ENCODE results near the gene FAM168A.

Gene FAM168A

GRCh38 chr11:73384531-73384871 is 213.4 kb downstream of the FAM168A start:
- DNase-seq = no peak

DNA sequence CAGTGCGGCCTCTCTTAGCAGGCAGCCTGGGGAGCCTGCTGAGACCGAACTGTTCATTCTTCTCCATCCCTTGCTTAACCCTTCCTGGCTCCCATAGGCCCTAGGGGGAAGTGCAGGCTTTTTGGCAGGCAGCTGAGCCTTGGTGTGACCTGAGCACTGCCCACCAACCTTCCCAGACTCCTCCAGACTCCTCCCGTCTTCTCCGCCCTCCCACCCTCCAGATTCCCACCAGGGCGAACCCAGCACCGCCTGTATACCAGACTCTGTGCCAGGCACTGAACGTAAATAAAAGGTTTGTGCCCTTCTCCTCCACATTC is 213.8 kb downstream of the FAM168A start:
- DNase-seq = no peak

DNA sequence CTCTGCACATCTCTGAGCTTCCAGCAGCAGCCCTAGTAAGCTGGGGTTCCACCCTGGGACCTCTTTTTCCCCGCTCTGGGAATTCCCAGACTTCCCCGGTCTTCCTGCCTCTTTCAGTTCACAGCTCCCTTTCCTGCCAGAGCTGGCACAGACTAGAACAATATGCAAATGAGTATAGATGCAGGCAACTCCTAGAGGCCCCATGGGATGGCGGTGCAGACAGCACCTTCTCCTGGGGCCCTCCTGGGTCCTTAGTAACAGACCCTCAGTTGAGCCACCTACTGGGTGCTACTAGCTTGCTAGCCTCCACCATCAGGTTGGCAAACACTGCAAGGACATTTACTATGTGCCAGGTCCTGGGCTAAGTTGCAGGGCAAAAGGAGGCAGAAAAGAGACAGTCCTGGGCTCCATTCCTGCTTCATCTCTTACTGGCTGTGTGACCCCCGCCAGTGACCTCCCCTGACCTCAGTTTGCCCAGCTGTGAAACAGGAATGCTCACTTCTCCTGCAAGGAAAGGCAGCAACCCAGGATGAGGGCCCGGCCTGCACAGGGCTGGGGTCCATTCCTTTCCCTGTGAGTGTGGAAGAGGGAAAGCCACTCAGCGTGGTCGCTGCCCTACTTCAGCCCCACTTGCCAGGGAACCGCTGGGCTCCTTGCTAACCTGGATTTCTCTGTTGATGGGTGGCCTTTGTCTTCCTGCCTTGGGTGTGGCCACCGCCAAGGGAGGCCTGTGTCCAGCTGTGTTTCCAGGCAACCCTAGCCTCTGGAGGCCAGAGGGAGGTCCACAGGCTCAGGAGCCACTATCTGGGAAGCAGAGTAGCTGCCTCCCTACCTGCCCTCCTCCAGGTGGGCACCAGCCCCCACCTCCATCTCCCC is 214.4 kb downstream of the FAM168A start:
- no peak for DNase-seq

GRCh38 chr11:73382747-73383146 is 215.2 kb downstream of the FAM168A start:
- DNase-seq = no peak

- DNase-seq = no peak
Observed at GRCh38 chr11:73382183-73382582, 215.7 kb downstream of the FAM168A start.

GRCh38 chr11:73381589-73381988 is 216.3 kb downstream of the FAM168A start:
- no peak for DNase-seq

GRCh38 chr11:73380897-73381410 is 217.0 kb downstream of the FAM168A start:
- DNase-seq = no peak

DNA sequence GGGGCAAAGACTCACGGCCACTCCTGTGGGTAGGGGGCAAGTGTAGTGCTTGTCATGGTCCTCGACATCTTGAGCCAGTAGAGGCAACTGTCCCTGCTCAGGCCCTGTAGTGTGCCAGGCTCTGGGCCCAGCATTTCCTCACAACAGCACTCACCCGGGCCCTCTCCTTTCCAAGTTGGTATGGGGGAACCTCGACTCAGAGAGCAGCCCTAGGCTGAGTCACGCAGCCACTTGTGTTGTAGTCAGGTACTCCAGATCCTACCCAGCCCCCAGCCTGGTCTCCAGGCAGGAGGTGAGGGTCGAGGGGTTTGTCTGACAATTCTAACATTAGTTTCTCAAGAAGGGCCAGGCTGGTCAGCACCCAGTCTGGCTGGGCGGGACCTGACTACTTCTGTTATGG is 217.6 kb downstream of the FAM168A start:
- no peak for DNase-seq

DNA sequence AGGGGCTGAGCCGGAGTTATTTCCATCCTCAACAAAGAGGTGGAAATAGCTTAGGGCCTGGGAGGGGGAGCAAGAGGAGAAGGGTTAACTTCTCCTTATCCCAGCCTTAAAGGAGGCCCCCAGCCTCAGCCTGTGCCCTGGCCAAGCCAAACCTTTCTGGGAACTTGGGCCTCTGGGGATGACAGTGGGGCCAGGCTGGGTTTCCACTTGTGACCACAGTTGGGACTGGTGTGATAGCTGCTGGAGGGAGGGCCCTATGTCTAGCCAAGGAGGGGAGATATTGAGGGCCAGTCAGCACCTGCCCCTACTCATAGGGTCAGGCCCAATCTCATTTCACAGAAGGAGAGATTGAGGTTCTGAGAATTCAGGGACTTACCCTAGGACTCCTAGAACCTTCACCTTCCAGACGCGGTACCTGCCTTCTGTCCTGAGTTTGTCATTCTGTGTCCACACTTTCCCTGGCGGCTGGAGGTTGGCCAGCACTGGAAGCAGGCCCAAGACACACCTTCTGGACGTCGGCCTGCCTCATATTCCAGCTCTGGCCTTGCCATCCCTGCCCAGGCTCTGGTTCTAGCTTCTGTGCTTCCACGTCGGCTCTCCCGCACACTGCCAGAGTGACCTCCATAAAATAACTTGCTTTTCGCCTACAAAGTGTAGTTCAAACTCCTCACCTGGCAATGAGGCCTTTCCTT is 218.6 kb downstream of the FAM168A start:
- DNase-seq = no peak

- DNase-seq = peak; percentile 73
Observed at GRCh38 chr11:73376803-73377629, 220.9 kb downstream of the FAM168A start.

- DNase-seq = peak; percentile 96
Observed at GRCh38 chr11:73376160-73376802, 221.6 kb downstream of the FAM168A start, which contains the start of gene RELT. Gene RELT, plus strand, starts transcription at chr11:73376399. Its CDS starts 12,738 bp downstream, at chr11:73389137.

- no peak for DNase-seq
Observed at GRCh38 chr11:73375830-73376159, 222.1 kb downstream of the FAM168A start.

DNA sequence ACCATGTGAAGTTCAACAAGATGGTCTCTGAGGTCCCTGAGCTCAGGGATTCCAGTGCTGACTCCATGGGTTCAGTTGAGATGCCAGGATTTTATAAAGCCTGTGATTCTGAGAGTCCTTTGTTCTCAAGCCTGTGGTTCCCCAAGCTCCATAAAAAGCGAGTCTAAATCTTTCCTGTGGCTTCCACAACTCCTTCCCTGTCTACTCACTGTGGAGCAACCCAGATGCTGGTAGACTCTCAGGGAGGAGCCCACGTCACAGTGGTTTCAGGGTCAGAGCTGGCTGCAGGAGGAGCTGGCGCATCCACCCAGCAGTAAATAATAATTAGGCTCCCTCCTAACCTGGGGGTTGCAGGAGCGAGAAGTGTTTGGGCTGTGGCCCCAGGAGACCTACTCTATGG is 223.8 kb downstream of the FAM168A start:
- no peak for DNase-seq

- DNase-seq = no peak
Observed at GRCh38 chr11:73372375-73372993, 225.4 kb downstream of the FAM168A start.

GRCh38 chr11:73367482-73368024 is 230.4 kb downstream of the FAM168A start:
- no peak for DNase-seq

DNA sequence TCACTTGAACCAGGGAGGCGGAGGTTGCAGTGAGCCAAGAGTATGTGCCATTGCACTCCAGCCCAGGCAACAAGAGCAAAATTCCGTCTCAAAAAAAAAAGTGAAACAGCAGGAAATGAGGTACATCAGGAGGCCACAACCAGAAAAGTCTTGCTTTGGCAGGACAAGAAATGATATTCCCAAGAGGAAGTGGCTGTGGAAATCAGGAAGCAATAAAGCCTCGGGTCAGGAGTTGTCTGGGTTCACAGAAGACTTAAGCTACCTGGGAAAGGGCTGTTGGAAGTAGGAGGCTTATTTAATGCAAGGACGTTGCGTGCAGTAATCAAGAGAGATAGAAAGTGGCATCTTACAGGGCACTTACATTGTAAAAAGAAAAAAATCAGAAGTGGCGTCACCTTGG is 231.0 kb downstream of the FAM168A start:
- no peak for DNase-seq

- DNase-seq = peak; percentile 66
Observed at GRCh38 chr11:73366265-73366610, 231.7 kb downstream of the FAM168A start.

- no peak for DNase-seq
Observed at GRCh38 chr11:73365352-73366264, 232.3 kb downstream of the FAM168A start.

DNA sequence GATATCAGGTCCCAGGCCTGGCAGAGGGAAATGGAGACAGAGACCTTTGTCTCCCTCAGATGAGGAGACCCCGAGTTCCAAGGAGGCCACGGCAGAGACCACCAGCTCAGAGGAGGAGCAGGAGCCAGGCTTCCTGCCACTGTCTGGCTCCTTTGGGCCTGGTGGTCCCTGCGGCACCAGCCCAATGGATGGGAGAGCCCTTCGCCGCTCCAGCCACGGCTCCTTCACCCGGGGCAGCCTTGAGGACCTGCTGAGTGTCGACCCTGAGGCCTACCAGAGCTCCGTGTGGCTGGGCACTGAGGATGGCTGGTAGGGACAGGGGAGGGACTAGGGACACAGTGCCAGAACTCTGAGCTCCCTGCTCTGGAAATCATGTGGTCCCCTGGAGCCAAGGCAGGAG is 234.8 kb downstream of the FAM168A start:
- no peak for DNase-seq

DNA sequence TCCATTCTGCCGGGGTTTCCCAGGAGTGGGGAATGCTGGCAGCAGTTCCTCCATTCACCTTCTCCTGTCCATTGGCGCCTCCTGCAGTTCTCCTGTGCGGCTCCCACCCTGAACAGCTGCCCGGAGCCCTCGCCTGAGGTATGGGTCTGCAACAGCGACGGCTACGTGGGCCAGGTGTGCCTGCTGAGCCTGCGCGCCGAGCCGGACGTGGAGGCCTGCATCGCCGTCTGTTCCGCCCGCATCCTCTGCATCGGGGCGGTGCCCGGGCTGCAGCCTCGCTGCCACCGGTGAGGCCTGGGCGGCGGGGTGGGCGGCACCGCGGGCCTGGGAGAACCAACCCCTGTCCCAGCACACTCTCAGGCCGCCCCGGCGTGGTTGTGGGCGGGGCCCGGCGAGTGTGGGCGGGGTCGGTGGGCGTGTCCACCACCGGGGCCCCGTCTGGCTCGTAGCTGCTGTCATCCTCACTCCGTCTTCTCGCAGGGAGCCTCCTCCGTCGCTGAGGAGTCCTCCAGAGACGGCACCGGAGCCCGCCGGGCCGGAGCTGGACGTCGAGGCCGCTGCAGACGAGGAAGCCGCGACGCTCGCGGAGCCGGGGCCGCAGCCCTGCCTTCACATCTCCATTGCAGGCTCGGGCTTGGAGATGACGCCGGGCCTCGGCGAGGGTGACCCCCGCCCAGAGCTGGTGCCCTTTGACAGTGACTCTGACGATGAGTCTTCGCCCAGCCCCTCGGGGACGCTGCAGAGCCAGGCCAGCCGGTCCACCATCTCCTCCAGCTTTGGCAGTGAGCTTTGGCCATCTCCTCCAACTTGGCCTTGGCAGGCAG is 235.7 kb downstream of the FAM168A start:
- DNase-seq = no peak
